Measurements from ENCODE around the gene ZNF785. TPM values are rescaled to one million over a fixed set of nuclear protein-coding genes. Genes with fewer than 3 reads are reported as not detected.
"Not testable (repeated sequence)": the region's sequence is repeated elsewhere in the genome, so short reads cannot be mapped to it uniquely, and the experiment has no call there.

Gene ZNF785
- total and polyA plus RNA-seq, 3 donors from 2014 or later: 5.9 to 17.1 (median 14.8) TPM

DNA sequence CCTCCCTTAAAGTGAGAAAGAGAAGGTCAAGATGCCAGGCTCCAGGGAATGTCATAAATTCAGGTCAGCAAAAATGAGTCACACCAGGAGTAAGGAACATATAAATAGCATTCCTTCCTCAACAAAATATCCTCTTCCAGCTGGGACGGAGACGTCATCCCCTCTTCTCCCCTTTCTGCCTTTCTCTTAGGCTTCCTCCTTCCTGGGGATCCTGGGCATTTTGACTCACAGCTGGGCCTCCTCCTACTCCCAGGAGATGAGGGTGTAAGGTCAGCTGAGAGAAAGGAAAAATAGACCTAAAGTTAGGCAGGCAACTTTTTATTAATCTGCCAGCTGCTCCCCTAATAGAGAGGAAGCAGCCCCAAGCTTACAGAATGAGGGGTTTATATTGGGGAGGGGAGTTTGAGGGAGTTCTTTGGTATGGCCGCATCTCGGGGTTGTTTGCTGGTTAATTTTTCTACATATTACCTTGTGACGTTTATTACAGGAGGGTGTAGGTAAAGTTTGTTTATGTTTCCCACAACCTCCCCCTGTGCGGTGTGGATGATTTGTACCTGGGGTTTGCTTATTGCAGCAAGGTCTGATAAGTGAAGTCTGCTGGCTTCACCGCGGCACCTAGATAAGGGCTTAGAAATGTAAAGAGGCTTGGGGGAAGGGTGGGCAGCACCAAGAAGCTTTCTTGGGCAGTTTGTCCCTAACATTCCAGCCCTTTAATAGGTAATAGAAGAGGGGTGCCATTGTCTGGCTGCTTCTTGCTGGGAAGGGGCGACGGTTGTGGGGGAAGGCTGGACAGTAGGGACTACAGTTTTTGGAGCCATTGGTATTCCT is 43.8 kb downstream of the ZNF785 start:
- H3K27me3 ChIP-seq: no peaks in the 10 kb centered on the region
- 64 to 71% methylated on average over 10 of the region's 10 CpGs for WGBS, 2 donors
- no peak for DNase-seq
- H3K4me3 ChIP-seq: no peak overlapping the region
- no peaks in the 10 kb centered on the region for H3K36me3 ChIP-seq (ENCODE audit: low read depth, missing control alignments)
- intact Hi-C loops (cut with DNase I; ENCODE audit: low total_unique reads): no loop called here
- no peak overlapping the region for H3K27ac ChIP-seq
- no peaks in the 10 kb centered on the region for H3K9me3 ChIP-seq
- no peaks in the 10 kb centered on the region for H3K4me1 ChIP-seq
- TF ChIP-seq CTCF (IDR thresholded peaks at IDR 0.05) (no peak), POLR2A (IDR thresholded peaks at IDR 0.05) (no peak)

DNA sequence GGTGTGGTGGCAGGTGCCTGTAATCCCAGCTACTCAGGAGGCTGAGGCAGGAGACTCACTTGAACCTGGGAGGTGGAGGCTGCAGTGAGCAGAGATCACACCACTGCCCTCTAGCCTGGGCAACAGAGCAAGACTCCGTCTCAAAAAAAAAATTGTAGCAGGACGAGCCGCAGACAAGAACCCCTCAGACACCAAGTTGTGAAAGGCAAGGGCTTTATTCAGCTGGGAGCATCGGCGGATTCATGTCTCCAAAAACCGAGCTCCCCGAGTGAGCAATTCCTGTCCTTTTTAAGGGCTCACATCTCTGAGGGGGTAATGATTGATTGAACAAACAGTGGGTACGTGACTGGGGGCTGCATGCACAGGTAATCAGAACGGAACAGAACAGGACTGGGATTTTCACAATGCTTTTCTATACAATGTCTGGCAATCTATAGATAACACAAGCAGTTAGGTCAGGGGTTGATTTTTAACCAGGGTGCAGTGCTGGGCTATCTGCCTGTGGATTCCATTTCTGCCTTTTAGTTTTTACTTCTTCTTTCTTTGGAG is 44.5 kb downstream of the ZNF785 start:
- H3K4me1 ChIP-seq; H3K4me3 ChIP-seq; H3K9me3 ChIP-seq; DNase-seq; intact Hi-C loops (cut with DNase I; ENCODE audit: low total_unique reads); H3K27ac ChIP-seq; H3K36me3 ChIP-seq (ENCODE audit: low read depth, missing control alignments); H3K27me3 ChIP-seq: not testable (repeated sequence)
- 85 to 87% methylated on average over 8 to 9 of the region's 9 CpGs for WGBS, 2 donors

DNA sequence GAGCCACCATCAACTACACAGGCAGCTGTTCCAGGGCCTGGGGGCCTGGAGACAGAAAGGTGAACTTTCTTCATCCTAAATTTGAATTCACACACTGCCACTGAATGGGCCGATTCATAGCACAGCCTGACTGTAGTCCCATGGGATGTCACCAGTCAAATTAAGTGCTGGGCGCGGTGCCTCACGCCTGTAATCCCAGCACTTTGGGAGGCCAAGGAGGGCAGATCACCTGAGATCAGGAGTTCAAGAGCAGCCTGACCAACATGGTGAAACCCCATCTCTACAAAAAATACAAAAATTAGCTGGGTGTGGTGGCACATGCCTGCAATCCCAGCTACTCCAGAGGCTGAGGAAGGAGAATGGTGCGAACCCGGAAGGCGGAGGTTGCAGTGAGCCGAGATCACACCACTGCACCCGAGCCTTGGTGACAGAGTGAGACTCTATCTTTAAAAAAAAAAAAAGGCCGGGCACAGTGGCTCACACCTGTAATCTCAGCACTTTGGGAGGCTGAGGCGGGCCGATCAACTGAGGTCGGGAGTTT is 45.4 kb downstream of the ZNF785 start:
- H3K4me1 ChIP-seq; H3K36me3 ChIP-seq (ENCODE audit: low read depth, missing control alignments); DNase-seq; H3K9me3 ChIP-seq; H3K27ac ChIP-seq; intact Hi-C loops (cut with DNase I; ENCODE audit: low total_unique reads); H3K4me3 ChIP-seq; H3K27me3 ChIP-seq: not testable (repeated sequence)
- 89 to 90% methylated on average over 13 of the region's 13 CpGs for WGBS, 2 donors

DNA sequence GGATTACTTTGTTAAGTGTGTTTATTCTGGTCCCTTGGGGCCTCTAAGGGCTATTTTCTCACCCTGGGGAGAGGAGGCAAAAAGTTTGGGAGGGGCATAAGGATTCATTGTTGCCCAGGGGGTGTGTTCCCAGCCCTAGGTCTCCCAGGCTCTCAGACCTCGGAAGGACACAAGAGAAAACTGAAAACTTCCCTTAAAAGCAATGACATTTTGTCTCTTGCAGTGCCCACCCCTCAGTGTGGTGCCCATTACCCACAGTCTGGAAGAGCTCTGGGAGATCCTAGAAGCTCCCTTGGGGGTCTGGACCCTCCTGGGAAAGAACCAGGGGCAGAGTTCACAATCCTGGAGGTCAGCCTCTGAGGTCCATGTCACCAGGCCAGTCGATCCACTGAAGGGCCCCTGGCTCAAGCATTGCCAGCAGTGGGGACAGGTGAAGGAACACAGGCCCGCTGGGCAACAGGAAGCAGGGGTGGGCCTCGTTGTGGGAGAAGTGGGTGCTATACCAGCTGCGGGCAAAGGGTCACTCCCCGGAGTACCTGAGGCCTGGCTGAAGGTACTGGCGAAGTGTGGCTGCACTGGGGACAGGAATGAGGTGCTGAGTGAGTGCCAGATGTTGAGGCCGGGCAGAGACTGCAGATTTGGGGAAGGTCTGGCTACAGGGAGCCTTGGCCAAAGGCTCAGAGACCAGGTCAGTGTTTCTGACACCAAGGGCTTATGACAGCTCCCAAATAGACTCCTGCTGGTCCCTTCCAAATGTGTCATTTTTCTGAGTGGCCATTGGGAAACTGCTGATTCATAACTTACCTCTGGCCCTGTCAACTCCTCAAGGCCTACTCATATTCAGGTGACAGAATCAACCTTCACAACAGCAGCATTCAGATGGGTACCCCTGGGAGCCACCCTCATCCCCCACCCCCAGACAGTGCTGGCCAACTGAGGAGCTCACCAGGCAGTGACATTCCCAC is 46.2 kb downstream of the ZNF785 start:
- no peak for TF ChIP-seq POLR2A (IDR thresholded peaks at IDR 0.05)
- TF ChIP-seq CTCF (IDR thresholded peaks at IDR 0.05): no peak
- H3K9me3 ChIP-seq: no peaks in the 10 kb centered on the region
- H3K27me3 ChIP-seq: no peaks in the 10 kb centered on the region
- peaks cover 4% of the 10 kb centered on the region for H3K4me1 ChIP-seq
- no peak overlapping the region for H3K4me3 ChIP-seq
- no peak for DNase-seq
- intact Hi-C loops (cut with DNase I; ENCODE audit: low total_unique reads): no loop called here
- no peaks in the 10 kb centered on the region for H3K36me3 ChIP-seq (ENCODE audit: low read depth, missing control alignments)
- H3K27ac ChIP-seq: no peak overlapping the region
- WGBS, 2 donors: 87 to 90% methylated on average over 8 of the region's 8 CpGs

- 90 to 91% methylated on average over 13 of the region's 13 CpGs for WGBS, 2 donors
- H3K9me3 ChIP-seq; H3K4me3 ChIP-seq; H3K27me3 ChIP-seq; H3K27ac ChIP-seq; DNase-seq; intact Hi-C loops (cut with DNase I; ENCODE audit: low total_unique reads); H3K4me1 ChIP-seq; H3K36me3 ChIP-seq (ENCODE audit: low read depth, missing control alignments): not testable (repeated sequence)
Observed at GRCh38 chr16:30536391-30537024, 49.0 kb downstream of the ZNF785 start.
